ENCODE measurements around the gene DMXL2. TPM values are rescaled to one million over a fixed set of nuclear protein-coding genes. Genes with fewer than 3 reads are reported as not detected.

Gene DMXL2
- total RNA-seq, 6 experiments from 2014 or later, result 10.1 to 12.5 (median 10.7) TPM

GRCh38 chr15:51403946-51404695 is 218.4 kb downstream of the DMXL2 start:
- H3K4me1 Mint-ChIP-seq (ENCODE audit: low read depth), result no peaks in the 10 kb centered on the region
- H3K27me3 Mint-ChIP-seq (ENCODE audit: insufficient read depth), result peaks cover 23% of the 10 kb centered on the region

GRCh38 chr15:51403072-51403878 is 219.3 kb downstream of the DMXL2 start:
- Mint-ChIP-seq H3K4me3 (no peak overlapping the region), H3K27me3 (ENCODE audit: insufficient read depth) (peaks cover 31% of the 10 kb centered on the region), H3K4me1 (ENCODE audit: low read depth) (no peaks in the 10 kb centered on the region), H3K9me3 (no peaks in the 10 kb centered on the region), H3K36me3 (ENCODE audit: low read depth) (no peaks in the 10 kb centered on the region), H3K27ac (no peak overlapping the region)
- DNase-seq, result peak; percentile 37
- TF ChIP-seq CTCF (IDR thresholded peaks at IDR 0.05), result peak; percentile 83

More at GRCh38 chr15:51403946-51404695, 218.4 kb downstream of the DMXL2 start:
- Mint-ChIP-seq H3K36me3 (ENCODE audit: low read depth) (no peaks in the 10 kb centered on the region), H3K27ac (no peak overlapping the region), H3K9me3 (no peaks in the 10 kb centered on the region), H3K4me3 (no peak overlapping the region)
- TF ChIP-seq CTCF (IDR thresholded peaks at IDR 0.05), result no peak
- no peak for DNase-seq

- Mint-ChIP-seq H3K27me3 (ENCODE audit: insufficient read depth) (peaks cover 39% of the 10 kb centered on the region), H3K4me1 (ENCODE audit: low read depth) (no peaks in the 10 kb centered on the region), H3K9me3 (no peaks in the 10 kb centered on the region), H3K36me3 (ENCODE audit: low read depth) (no peaks in the 10 kb centered on the region), H3K27ac (no peak overlapping the region), H3K4me3 (no peak overlapping the region)
- DNase-seq, result peak; percentile 28
- TF ChIP-seq CTCF (IDR thresholded peaks at IDR 0.05), result peak; percentile 87
Observed at GRCh38 chr15:51401872-51402517, 220.6 kb downstream of the DMXL2 start.

- Mint-ChIP-seq H3K36me3 (ENCODE audit: low read depth) (no peaks in the 10 kb centered on the region), H3K27ac (no peak overlapping the region), H3K27me3 (ENCODE audit: insufficient read depth) (peaks cover 43% of the 10 kb centered on the region), H3K4me3 (no peak overlapping the region), H3K9me3 (no peaks in the 10 kb centered on the region), H3K4me1 (ENCODE audit: low read depth) (no peaks in the 10 kb centered on the region)
- no peak for DNase-seq
- TF ChIP-seq CTCF (IDR thresholded peaks at IDR 0.05), result no peak
Observed at GRCh38 chr15:51401051-51401780, 221.4 kb downstream of the DMXL2 start.

- Mint-ChIP-seq H3K27ac (no peak overlapping the region), H3K36me3 (ENCODE audit: low read depth) (no peaks in the 10 kb centered on the region), H3K9me3 (no peaks in the 10 kb centered on the region), H3K4me1 (ENCODE audit: low read depth) (no peaks in the 10 kb centered on the region), H3K27me3 (ENCODE audit: insufficient read depth) (peaks cover 41% of the 10 kb centered on the region), H3K4me3 (no peak overlapping the region)
- no peak for DNase-seq
- no peak for TF ChIP-seq CTCF (IDR thresholded peaks at IDR 0.05)
Observed at GRCh38 chr15:51398626-51399025, 223.9 kb downstream of the DMXL2 start.
